ENCODE data around the gene SUSD6. TPM values are rescaled to one million over a fixed set of nuclear protein-coding genes. Genes with fewer than 3 reads are reported as not detected.

The SUSD6 gene
- total and polyA plus RNA-seq, 8 donors = 8.9 to 41.9 (median 20.3) TPM

- no peak for FAIRE-seq
- no peak for TF ChIP-seq CTCF (IDR thresholded peaks at IDR 0.05)
- H3K27me3 ChIP-seq = no peaks in the 10 kb centered on the region
Observed at GRCh38 chr14:69671365-69672030, 60.1 kb downstream of the SUSD6 start.

DNA sequence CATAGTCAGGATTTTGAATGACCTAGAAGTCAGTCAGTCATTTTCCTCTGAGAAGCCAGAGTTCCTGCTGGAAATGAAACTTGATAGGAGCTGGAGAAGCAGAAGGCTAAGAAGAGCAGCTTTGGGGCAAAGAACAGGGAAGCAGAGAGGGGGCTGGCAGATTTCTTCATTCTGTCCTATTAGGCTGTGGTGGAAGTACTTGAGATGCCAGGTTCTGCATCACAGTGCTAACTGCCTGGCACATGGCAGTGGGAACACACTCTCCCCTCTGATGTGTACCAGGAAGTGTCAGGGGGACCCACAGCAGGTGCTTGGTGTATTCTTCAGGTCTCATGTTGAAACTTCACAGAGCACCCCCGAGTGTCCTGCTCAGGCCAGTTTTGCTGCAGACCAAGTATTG, 61.0 kb downstream of the SUSD6 start:
- TF ChIP-seq CTCF (IDR thresholded peaks at IDR 0.05) = no peak
- FAIRE-seq (no peak), DNase-seq (no peak), ATAC-seq (peak in 3 of 4 donors; percentile 4 to 15 (median 12))
- H3K4me3 ChIP-seq = no peak overlapping the region
- peaks cover 7 to 48% (median 34%) of the 10 kb centered on the region in 3 donors for H3K4me1 ChIP-seq
- no peaks in the 10 kb centered on the region for H3K27me3 ChIP-seq
- H3K9me3 ChIP-seq = no peaks in the 10 kb centered on the region
- 47 to 51% methylated on average over 1 of the region's 1 CpG for WGBS, 2 donors
- intact Hi-C loops (cut with DNase I) = loop anchor here in 1 of 3 donors (10.0 kb wide), 1 partner anchor 48 kb away; no protein-coding TSS in a partner anchor
- peak overlapping the region in 2 of 4 donors; percentile 77 to 82 for H3K27ac ChIP-seq
- H3K36me3 ChIP-seq = no peaks in the 10 kb centered on the region

More at GRCh38 chr14:69671365-69672030, 60.1 kb downstream of the SUSD6 start:
- 67 to 69% methylated on average over 8 of the region's 8 CpGs for WGBS, 2 donors
- Histone ChIP-seq H3K27ac (no peak overlapping the region), H3K4me3 (no peak overlapping the region), H3K4me1 (peaks cover 13 to 54% (median 41%) of the 10 kb centered on the region in 3 donors), H3K36me3 (no peaks in the 10 kb centered on the region), H3K9me3 (no peaks in the 10 kb centered on the region)
- ATAC-seq (no peak), DNase-seq (no peak)
- intact Hi-C loops (cut with DNase I) = loop anchor here in 1 of 3 donors (10.0 kb wide), 1 partner anchor 47 kb away; no protein-coding TSS in a partner anchor

DNA sequence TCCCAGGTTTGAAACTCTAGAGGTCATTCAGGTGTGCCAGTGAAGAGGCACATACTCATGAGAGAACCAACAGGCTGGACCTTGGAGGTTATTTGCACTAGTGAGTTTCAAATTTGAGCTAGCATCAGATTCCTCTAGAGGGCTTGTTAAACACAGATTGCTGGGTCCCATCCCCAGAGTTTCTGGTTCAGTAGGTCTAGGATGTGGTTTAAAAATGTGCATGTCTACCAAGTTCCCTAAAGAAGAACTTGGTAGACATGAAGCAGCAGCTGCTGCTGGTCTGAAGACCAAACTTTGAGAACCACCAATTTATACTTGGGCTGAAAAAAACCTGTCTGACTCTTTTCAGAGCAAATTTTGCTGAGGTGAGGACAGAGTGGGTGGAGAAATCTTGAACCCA, 61.7 kb downstream of the SUSD6 start:
- H3K4me1 ChIP-seq = peaks cover 7 to 53% (median 34%) of the 10 kb centered on the region in 3 donors
- peak overlapping the region in 3 of 4 donors; percentile 56 to 82 (median 77) for H3K27ac ChIP-seq
- no peak overlapping the region for H3K4me3 ChIP-seq
- no peaks in the 10 kb centered on the region for H3K9me3 ChIP-seq
- ATAC-seq = peak; percentile 9 to 45 (median 39)
- FAIRE-seq = no peak
- no peak for DNase-seq
- intact Hi-C loops (cut with DNase I) = loop anchor here in 1 of 3 donors (10.0 kb wide), 1 partner anchor 48 kb away; no protein-coding TSS in a partner anchor
- H3K36me3 ChIP-seq = no peaks in the 10 kb centered on the region
- TF ChIP-seq CTCF (IDR thresholded peaks at IDR 0.05) = no peak
- H3K27me3 ChIP-seq = no peaks in the 10 kb centered on the region

DNA sequence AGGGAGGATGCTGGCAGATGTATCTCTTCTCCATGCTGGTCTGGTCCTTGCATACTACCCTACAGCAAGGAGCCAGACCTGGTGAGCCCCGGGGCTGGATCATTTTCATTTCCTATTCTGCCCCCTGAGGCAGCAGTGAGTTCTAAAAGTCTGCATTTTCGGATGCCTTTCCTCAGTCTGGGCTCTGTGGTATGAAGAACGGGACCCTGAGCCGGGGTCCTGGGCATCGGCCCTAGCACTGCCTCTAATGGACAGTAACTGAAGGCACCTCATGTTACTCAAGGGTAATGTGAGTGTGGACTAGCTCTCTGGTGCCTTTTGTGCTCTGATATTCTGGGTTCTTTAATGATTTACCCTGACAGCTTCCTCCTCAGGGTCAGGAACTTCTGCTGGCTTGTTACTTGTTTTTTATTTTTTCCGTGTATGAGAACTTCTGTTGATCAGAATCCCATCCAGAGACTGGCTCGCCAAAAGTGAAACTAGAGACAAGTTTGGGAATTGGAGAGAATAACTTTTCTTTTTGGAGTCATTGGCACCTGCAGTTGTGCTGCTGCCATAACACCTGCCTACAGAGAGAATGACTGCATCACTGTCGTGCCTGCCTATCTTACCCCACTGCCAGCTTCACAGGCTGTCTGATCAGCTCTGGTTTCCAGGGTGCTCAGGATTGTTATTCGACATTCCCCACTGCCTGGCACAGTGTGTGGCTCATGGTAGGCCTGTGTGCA, 62.3 kb downstream of the SUSD6 start:
- H3K36me3 ChIP-seq = no peaks in the 10 kb centered on the region
- ATAC-seq = peak; percentile 55 to 72 (median 70)
- 37 to 42% methylated on average over 9 of the region's 9 CpGs for WGBS, 2 donors
- peak overlapping the region; percentile 24 to 82 (median 66) for H3K27ac ChIP-seq
- no peaks in the 10 kb centered on the region for H3K9me3 ChIP-seq
- DNase-seq = no peak
- TF ChIP-seq CTCF (IDR thresholded peaks at IDR 0.05) = no peak
- no peak for FAIRE-seq
- intact Hi-C loops (cut with DNase I) = loop anchor here in 1 of 3 donors (10.0 kb wide), 1 partner anchor 49 kb away; no protein-coding TSS in a partner anchor
- H3K27me3 ChIP-seq = no peaks in the 10 kb centered on the region
- H3K4me1 ChIP-seq = peaks cover 7 to 53% (median 34%) of the 10 kb centered on the region in 3 donors
- H3K4me3 ChIP-seq = no peak overlapping the region
